ENCODE measurements around the gene PANK1.

DNA sequence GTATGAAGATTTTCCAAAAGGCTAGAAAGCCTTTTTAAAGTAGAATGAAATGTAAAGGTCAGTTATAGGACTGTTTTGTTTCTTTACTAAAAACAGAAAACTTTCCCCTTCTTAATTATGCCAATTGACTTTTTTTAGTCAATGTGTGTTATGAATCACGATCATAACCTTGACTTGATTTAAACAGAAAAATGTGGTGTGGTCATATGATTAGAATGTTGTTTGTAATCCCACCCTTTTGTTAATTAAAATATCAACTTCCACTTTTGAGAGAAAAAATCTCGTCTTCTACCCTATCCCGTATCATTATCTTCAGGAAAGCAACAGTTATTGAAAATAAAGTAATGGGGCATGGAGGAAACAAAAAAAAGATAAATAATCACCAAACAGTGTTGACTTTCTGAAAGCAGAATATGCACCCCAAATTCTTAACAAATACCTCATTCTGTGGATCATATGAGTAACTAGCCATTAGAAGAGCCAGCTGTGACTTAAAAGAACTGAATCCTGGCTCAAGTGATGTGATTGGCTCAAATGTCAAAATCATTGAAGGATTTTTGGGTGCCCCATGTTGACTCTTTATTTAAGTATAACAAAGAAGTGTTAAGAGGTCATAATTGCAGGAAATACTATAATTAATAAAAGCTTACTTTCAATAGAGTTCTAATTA, 77.3 kb downstream of the PANK1 start:
- no peak for TF ChIP-seq YY1 (IDR thresholded peaks at IDR 0.05; ENCODE audit: low read depth, low read length)
- TF ChIP-seq, protein P1, sequence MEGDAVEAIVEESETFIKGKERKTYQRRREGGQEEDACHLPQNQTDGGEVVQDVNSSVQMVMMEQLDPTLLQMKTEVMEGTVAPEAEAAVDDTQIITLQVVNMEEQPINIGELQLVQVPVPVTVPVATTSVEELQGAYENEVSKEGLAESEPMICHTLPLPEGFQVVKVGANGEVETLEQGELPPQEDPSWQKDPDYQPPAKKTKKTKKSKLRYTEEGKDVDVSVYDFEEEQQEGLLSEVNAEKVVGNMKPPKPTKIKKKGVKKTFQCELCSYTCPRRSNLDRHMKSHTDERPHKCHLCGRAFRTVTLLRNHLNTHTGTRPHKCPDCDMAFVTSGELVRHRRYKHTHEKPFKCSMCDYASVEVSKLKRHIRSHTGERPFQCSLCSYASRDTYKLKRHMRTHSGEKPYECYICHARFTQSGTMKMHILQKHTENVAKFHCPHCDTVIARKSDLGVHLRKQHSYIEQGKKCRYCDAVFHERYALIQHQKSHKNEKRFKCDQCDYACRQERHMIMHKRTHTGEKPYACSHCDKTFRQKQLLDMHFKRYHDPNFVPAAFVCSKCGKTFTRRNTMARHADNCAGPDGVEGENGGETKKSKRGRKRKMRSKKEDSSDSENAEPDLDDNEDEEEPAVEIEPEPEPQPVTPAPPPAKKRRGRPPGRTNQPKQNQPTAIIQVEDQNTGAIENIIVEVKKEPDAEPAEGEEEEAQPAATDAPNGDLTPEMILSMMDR (IDR thresholded peaks at IDR 0.05; ENCODE audit: control extremely low read depth in 1 of 3, insufficient read depth in 1 of 3, low read depth in 1 of 3, low read length in 3 of 3): no peak
- TF ChIP-seq, protein P2, sequence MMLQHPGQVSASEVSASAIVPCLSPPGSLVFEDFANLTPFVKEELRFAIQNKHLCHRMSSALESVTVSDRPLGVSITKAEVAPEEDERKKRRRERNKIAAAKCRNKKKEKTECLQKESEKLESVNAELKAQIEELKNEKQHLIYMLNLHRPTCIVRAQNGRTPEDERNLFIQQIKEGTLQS (IDR thresholded peaks at IDR 0.05; ENCODE audit: insufficient read depth, low read depth, low read length): no peak

Data from H1 (cell line).